ENCODE results near the gene DPP6. TPM values are rescaled to one million over a fixed set of nuclear protein-coding genes. Genes with fewer than 3 reads are reported as not detected.
A peak's percentile ranks its signal among the peaks of the same experiment; 100 is the strongest.

The DPP6 gene
- total and polyA plus RNA-seq, 9 of the 15 experiments (the other 6 are each of a cell fraction or from before 2014, with no cell fraction given): not detected

DNA sequence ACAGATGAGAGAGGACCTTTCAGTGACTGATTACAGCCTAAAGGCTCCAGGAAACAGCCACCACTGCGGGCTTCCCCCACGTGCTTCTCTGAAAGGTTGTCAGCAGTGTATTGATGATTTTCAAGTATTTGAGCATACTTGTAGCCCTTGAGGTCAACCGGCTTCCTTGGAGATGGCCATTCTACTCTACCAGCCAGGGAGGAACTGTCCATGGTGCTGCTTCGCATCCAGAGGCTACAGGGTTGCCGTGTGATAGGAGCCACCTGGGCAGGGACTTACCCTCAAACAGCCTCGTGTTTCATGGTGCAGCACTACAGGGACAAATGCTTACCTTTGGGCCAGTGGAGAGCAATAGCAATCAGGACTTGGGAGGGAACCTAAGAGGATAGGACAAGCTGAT, 179.5 kb downstream of the DPP6 start (continued):
- TF ChIP-seq, protein P1, sequence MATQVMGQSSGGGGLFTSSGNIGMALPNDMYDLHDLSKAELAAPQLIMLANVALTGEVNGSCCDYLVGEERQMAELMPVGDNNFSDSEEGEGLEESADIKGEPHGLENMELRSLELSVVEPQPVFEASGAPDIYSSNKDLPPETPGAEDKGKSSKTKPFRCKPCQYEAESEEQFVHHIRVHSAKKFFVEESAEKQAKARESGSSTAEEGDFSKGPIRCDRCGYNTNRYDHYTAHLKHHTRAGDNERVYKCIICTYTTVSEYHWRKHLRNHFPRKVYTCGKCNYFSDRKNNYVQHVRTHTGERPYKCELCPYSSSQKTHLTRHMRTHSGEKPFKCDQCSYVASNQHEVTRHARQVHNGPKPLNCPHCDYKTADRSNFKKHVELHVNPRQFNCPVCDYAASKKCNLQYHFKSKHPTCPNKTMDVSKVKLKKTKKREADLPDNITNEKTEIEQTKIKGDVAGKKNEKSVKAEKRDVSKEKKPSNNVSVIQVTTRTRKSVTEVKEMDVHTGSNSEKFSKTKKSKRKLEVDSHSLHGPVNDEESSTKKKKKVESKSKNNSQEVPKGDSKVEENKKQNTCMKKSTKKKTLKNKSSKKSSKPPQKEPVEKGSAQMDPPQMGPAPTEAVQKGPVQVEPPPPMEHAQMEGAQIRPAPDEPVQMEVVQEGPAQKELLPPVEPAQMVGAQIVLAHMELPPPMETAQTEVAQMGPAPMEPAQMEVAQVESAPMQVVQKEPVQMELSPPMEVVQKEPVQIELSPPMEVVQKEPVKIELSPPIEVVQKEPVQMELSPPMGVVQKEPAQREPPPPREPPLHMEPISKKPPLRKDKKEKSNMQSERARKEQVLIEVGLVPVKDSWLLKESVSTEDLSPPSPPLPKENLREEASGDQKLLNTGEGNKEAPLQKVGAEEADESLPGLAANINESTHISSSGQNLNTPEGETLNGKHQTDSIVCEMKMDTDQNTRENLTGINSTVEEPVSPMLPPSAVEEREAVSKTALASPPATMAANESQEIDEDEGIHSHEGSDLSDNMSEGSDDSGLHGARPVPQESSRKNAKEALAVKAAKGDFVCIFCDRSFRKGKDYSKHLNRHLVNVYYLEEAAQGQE (IDR thresholded peaks at IDR 0.05; ENCODE audit: borderline replicate concordance): peak; percentile 98
- TF ChIP-seq, protein P1 (CRISPR knock-in tag; IDR thresholded peaks at IDR 0.05; ENCODE audit: low read depth): peak; percentile 94
- TF ChIP-seq, protein P2, sequence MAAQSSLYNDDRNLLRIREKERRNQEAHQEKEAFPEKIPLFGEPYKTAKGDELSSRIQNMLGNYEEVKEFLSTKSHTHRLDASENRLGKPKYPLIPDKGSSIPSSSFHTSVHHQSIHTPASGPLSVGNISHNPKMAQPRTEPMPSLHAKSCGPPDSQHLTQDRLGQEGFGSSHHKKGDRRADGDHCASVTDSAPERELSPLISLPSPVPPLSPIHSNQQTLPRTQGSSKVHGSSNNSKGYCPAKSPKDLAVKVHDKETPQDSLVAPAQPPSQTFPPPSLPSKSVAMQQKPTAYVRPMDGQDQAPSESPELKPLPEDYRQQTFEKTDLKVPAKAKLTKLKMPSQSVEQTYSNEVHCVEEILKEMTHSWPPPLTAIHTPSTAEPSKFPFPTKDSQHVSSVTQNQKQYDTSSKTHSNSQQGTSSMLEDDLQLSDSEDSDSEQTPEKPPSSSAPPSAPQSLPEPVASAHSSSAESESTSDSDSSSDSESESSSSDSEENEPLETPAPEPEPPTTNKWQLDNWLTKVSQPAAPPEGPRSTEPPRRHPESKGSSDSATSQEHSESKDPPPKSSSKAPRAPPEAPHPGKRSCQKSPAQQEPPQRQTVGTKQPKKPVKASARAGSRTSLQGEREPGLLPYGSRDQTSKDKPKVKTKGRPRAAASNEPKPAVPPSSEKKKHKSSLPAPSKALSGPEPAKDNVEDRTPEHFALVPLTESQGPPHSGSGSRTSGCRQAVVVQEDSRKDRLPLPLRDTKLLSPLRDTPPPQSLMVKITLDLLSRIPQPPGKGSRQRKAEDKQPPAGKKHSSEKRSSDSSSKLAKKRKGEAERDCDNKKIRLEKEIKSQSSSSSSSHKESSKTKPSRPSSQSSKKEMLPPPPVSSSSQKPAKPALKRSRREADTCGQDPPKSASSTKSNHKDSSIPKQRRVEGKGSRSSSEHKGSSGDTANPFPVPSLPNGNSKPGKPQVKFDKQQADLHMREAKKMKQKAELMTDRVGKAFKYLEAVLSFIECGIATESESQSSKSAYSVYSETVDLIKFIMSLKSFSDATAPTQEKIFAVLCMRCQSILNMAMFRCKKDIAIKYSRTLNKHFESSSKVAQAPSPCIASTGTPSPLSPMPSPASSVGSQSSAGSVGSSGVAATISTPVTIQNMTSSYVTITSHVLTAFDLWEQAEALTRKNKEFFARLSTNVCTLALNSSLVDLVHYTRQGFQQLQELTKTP (IDR thresholded peaks at IDR 0.05; ENCODE audit: low read depth in 1 of 2, partially characterized antibody in 2 of 2): peak in 1 of 2 experiments; percentile 45
- TF ChIP-seq BHLHE40 (IDR thresholded peaks at IDR 0.05; ENCODE audit: low read length) (no peak), RCOR1 (IDR thresholded peaks at IDR 0.05; ENCODE audit: borderline replicate concordance in 1 of 2, low read depth in 2 of 2, low read length in 2 of 2) (0 out of 4 replicates have a peak, but pooled peaks of 1 of the 2 experiments have one; percentile 19)
- TF ChIP-seq, protein P3, sequence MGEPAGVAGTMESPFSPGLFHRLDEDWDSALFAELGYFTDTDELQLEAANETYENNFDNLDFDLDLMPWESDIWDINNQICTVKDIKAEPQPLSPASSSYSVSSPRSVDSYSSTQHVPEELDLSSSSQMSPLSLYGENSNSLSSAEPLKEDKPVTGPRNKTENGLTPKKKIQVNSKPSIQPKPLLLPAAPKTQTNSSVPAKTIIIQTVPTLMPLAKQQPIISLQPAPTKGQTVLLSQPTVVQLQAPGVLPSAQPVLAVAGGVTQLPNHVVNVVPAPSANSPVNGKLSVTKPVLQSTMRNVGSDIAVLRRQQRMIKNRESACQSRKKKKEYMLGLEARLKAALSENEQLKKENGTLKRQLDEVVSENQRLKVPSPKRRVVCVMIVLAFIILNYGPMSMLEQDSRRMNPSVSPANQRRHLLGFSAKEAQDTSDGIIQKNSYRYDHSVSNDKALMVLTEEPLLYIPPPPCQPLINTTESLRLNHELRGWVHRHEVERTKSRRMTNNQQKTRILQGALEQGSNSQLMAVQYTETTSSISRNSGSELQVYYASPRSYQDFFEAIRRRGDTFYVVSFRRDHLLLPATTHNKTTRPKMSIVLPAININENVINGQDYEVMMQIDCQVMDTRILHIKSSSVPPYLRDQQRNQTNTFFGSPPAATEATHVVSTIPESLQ (CRISPR knock-in tag; IDR thresholded peaks at IDR 0.05): no peak
